ENCODE results near the gene CDKN1C.

DNA sequence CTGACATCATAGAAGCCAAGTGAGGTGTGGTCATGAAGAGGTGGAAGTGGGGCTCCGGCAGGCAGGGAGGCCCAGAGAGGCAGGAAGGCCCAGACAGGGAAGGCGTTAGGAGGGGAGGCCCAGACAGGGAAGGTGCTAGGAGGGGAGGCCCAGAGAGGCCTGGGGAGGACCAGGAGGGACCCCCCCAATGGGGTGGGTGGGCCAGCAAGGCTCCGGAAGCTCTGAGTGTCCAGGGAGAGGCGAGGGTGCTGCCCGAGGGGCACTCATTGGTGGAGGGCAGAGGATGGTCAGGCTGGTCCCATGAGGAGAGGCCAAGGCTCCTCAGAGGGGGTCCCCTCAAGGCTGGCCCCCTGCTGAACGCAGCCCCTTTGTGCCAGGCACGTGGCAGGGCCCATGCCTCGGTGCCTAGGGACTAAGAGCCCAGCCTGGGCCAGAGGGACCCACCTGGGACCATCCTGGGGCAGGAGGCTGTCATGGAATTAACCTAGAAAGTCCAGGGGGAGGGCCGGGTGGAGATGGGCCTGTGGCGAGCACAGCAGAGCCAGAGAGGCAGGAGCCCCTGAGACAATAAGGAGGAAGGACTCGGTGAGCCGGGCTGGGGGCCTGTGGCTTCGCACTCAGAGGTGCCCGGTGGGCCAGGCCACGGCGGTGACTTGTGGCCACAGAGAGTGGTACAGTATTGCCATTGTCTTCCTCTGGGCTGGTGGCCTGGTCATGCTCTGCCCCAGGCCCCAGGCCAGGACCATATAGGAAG lies 31.5 kb upstream of the CDKN1C start:
- TF ChIP-seq USF2 (IDR thresholded peaks at IDR 0.05; ENCODE audit: low read length) (no peak), YY1 (IDR thresholded peaks at IDR 0.05; ENCODE audit: low read depth, low read length) (no peak), FOSL1 (IDR thresholded peaks at IDR 0.05; ENCODE audit: insufficient read depth, low read depth, low read length) (no peak), RBBP5 (IDR thresholded peaks at IDR 0.05; ENCODE audit: borderline replicate concordance, low read depth, low read length) (no peak)
- TF ChIP-seq, protein P1, sequence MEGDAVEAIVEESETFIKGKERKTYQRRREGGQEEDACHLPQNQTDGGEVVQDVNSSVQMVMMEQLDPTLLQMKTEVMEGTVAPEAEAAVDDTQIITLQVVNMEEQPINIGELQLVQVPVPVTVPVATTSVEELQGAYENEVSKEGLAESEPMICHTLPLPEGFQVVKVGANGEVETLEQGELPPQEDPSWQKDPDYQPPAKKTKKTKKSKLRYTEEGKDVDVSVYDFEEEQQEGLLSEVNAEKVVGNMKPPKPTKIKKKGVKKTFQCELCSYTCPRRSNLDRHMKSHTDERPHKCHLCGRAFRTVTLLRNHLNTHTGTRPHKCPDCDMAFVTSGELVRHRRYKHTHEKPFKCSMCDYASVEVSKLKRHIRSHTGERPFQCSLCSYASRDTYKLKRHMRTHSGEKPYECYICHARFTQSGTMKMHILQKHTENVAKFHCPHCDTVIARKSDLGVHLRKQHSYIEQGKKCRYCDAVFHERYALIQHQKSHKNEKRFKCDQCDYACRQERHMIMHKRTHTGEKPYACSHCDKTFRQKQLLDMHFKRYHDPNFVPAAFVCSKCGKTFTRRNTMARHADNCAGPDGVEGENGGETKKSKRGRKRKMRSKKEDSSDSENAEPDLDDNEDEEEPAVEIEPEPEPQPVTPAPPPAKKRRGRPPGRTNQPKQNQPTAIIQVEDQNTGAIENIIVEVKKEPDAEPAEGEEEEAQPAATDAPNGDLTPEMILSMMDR (IDR thresholded peaks at IDR 0.05; ENCODE audit: control extremely low read depth in 1 of 3, insufficient read depth in 1 of 3, low read depth in 1 of 3, low read length in 3 of 3): no peak

All from H1 (cell line).